Panc1 (cell line): ENCODE data around the gene CCDC154.

Experiments
- CTCF ChIP-seq: fragments of 450-650 bp; IDR thresholded peaks from 2 replicates; pipeline ENCODE4 v1.5.1; 2017; ENCODE audit warnings: mild to moderate bottlenecking
- POLR2AphosphoS5 ChIP-seq: IDR thresholded peaks from 2 replicates; pipeline ENCODE4 v1.6.1; 2012; ENCODE audit warnings: mild to moderate bottlenecking, low read depth, low read length, moderate library complexity
- REST ChIP-seq, 2 experiments: IDR thresholded peaks; 2 replicates each; pipeline ENCODE4 v1.6.1; 2011 to 2012; ENCODE audit warnings: low read depth in 2 of 2, control low read depth in 1 of 2, low read length in 1 of 2, mild to moderate bottlenecking in 1 of 2, moderate library complexity in 1 of 2; ENCODE audit not compliant: insufficient read depth in 1 of 2
- SIN3A ChIP-seq: IDR thresholded peaks from 2 replicates; pipeline ENCODE4 v1.6.1; 2012; ENCODE audit warnings: low read depth, mild to moderate bottlenecking, low read length, moderate library complexity, borderline replicate concordance; ENCODE audit not compliant: insufficient read depth

- TF ChIP-seq CTCF (no peak), POLR2AphosphoS5 (no peak), REST (IDR thresholded peaks at IDR 0.05; ENCODE audit: insufficient read depth in 1 of 2, low read depth in 2 of 2, low read length in 1 of 2) (no peak), SIN3A (no peak)
Measured at GRCh38 chr16:1468426-1468810, 24.1 kb upstream of the CCDC154 start.
